ENCODE measurements around the gene TSPYL4.

The TSPYL4 gene

GRCh38 chr6:116221911-116222310, 32.0 kb downstream of the TSPYL4 start:
- no peak for DNase-seq

GRCh38 chr6:116221067-116221466, 32.8 kb downstream of the TSPYL4 start:
- no peak for DNase-seq

- DNase-seq = no peak
Measured at GRCh38 chr6:116218866-116219265, 35.0 kb downstream of the TSPYL4 start.

- peak; percentile 42 for DNase-seq
Measured at GRCh38 chr6:116218172-116218633, 35.7 kb downstream of the TSPYL4 start.

GRCh38 chr6:116217069-116217468, 36.8 kb downstream of the TSPYL4 start:
- DNase-seq = peak; percentile 78

GRCh38 chr6:116215414-116215813, 38.5 kb downstream of the TSPYL4 start:
- no peak for DNase-seq

GRCh38 chr6:116214681-116215080, 39.2 kb downstream of the TSPYL4 start:
- peak; percentile 50 for DNase-seq

GRCh38 chr6:116210750-116211425, 43.0 kb downstream of the TSPYL4 start:
- peak; percentile 4 for DNase-seq

GRCh38 chr6:116210316-116210715, 43.6 kb downstream of the TSPYL4 start:
- DNase-seq = no peak

- DNase-seq = no peak
Measured at GRCh38 chr6:116208056-116208785, 45.7 kb downstream of the TSPYL4 start.

- DNase-seq = peak; percentile 13
Measured at GRCh38 chr6:116206231-116206903, 47.5 kb downstream of the TSPYL4 start.

GRCh38 chr6:116205281-116205680, 48.6 kb downstream of the TSPYL4 start:
- no peak for DNase-seq

GRCh38 chr6:116201538-116201937, 52.3 kb downstream of the TSPYL4 start:
- no peak for DNase-seq

- DNase-seq = no peak
Measured at GRCh38 chr6:116200619-116201249, 53.1 kb downstream of the TSPYL4 start.

Measured in hematopoietic multipotent progenitor cell treated with erythropoietin and hydrocortisone succinate and interleukin-3 and kit ligand, for 8 days (in vitro differentiated cells).